Loucy (cell line): ENCODE data around the gene TNIP2.
A peak's percentile ranks its signal among the peaks of the same experiment; 100 is the strongest.

Experiments used
- H2AFZ ChIP-seq: fragments of 200-600 bp; sonication (generic); 2 replicates; pipeline ENCODE4 v1.6.0; 2016; ENCODE audit warnings: antibody characterized with exemption, mild to moderate bottlenecking, low read length, moderate library complexity
- H3F3A ChIP-seq: fragments of 200-600 bp; 2 replicates; pipeline ENCODE4 v1.6.0; 2016; ENCODE audit warnings: antibody characterized with exemption, low read depth, mild to moderate bottlenecking
- H3K27me3 ChIP-seq: fragments of 200-600 bp; sonication (generic); 2 replicates; pipeline ENCODE4 v1.6.1; 2014; ENCODE audit warnings: low read length, mild to moderate bottlenecking; ENCODE audit not compliant: insufficient read depth, poor library complexity, severe bottlenecking
- H3K36me3 ChIP-seq: fragments of 200-600 bp; sonication (generic); 2 replicates; pipeline ENCODE4 v1.6.1; 2016; ENCODE audit warnings: low read length; ENCODE audit not compliant: insufficient read depth
- H3K4me1 ChIP-seq: fragments of 200-600 bp; sonication (generic); 2 replicates; pipeline ENCODE4 v1.5.1; 2014; ENCODE audit warnings: low read length, mild to moderate bottlenecking; ENCODE audit not compliant: insufficient read depth, poor library complexity, severe bottlenecking
- H3K4me2 ChIP-seq: fragments of 200-600 bp; sonication (generic); 2 replicates; pipeline ENCODE4 v1.6.0; 2014; ENCODE audit warnings: antibody characterized with exemption, low read length, low read depth, mild to moderate bottlenecking; ENCODE audit not compliant: poor library complexity, severe bottlenecking
- H3K4me3 ChIP-seq: fragments of 200-600 bp; sonication (generic); 2 replicates; pipeline ENCODE4 v1.5.1; 2014; ENCODE audit warnings: low read length, mild to moderate bottlenecking, mixed read lengths; ENCODE audit not compliant: poor library complexity, severe bottlenecking
- H3K79me2 ChIP-seq: fragments of 200-600 bp; sonication (generic); 2 replicates; pipeline ENCODE4 v1.6.1; 2014; ENCODE audit warnings: low read length; ENCODE audit not compliant: insufficient read depth
- H3K9ac ChIP-seq: fragments of 200-600 bp; sonication (generic); 2 replicates; pipeline ENCODE4 v1.6.0; 2014; ENCODE audit warnings: mild to moderate bottlenecking, low read depth, low read length, moderate library complexity; ENCODE audit not compliant: poor library complexity, severe bottlenecking
- H3K9me2 ChIP-seq: fragments of 200-600 bp; sonication (generic); replicated peaks from 2 replicates; pipeline ENCODE4 v1.6.1; 2016; ENCODE audit warnings: low read depth, low read length, mixed read lengths
- H3K9me3 ChIP-seq: fragments of 200-600 bp; sonication (generic); 2 replicates; pipeline ENCODE4 v1.6.1; 2014; ENCODE audit warnings: mild to moderate bottlenecking, antibody characterized with exemption, low read length, low read depth; ENCODE audit not compliant: insufficient read depth
- H4K20me1 ChIP-seq: fragments of 200-600 bp; sonication (generic); 2 replicates; pipeline ENCODE4 v1.6.0; 2014; ENCODE audit warnings: antibody characterized with exemption, low read length, mild to moderate bottlenecking; ENCODE audit not compliant: insufficient read depth, poor library complexity, severe bottlenecking
- CTCF ChIP-seq: fragments of 200-600 bp; sonication (generic); conservative IDR thresholded peaks from 2 replicates; pipeline ENCODE4 v1.5.1; 2014; ENCODE audit warnings: mild to moderate bottlenecking, antibody characterized with exemption, low read length
- EZH2phosphoT487 ChIP-seq: fragments of 200-600 bp; IDR thresholded peaks from 2 replicates; pipeline ENCODE4 v1.6.1; 2018; ENCODE audit warnings: antibody characterized with exemption, mild to moderate bottlenecking, moderate library complexity, borderline replicate concordance

Gene TNIP2

GRCh38 chr4:2746891-2747695 is 9.0 kb downstream of the TNIP2 start:
- TF ChIP-seq EZH2phosphoT487 (no peak), CTCF (no peak)
- Histone ChIP-seq H4K20me1 (peaks cover 10% of the 10 kb centered on the region), H3K27me3 (no peaks in the 10 kb centered on the region), H3F3A (no peaks in the 10 kb centered on the region), H2AFZ (no peak overlapping the region), H3K4me1 (peaks cover 19% of the 10 kb centered on the region), H3K36me3 (peaks cover 57% of the 10 kb centered on the region; the same call in 1 of the 2 replicates), H3K4me3 (no peak overlapping the region), H3K79me2 (peaks cover 28% of the 10 kb centered on the region; the same call in 1 of the 2 replicates), H3K9me2 (no peaks in the 10 kb centered on the region), H3K9ac (peak overlapping the region; percentile 25), H3K4me2 (peak overlapping the region; percentile 33), H3K9me3 (no peaks in the 10 kb centered on the region)

- H3K4me2 ChIP-seq: peak overlapping the region; percentile 33
- no peak overlapping the region for H2AFZ ChIP-seq
- no peak overlapping the region for H3K4me3 ChIP-seq
- no peak for TF ChIP-seq EZH2phosphoT487
- TF ChIP-seq CTCF: no peak
- H3K36me3 ChIP-seq: peaks cover 61% of the 10 kb centered on the region; the same call in 1 of the 2 replicates
- peaks cover 19% of the 10 kb centered on the region for H3K4me1 ChIP-seq
- peaks cover 10% of the 10 kb centered on the region for H4K20me1 ChIP-seq
- no peaks in the 10 kb centered on the region for H3F3A ChIP-seq
- no peaks in the 10 kb centered on the region for H3K9me2 ChIP-seq
- no peaks in the 10 kb centered on the region for H3K9me3 ChIP-seq
- no peaks in the 10 kb centered on the region for H3K27me3 ChIP-seq
- peak overlapping the region; percentile 25 for H3K9ac ChIP-seq
- peaks cover 24% of the 10 kb centered on the region; the same call in 1 of the 2 replicates for H3K79me2 ChIP-seq
Observed at GRCh38 chr4:2745981-2746806, 9.9 kb downstream of the TNIP2 start.

- H3K4me1 ChIP-seq: peaks cover 19% of the 10 kb centered on the region
- peaks cover 10% of the 10 kb centered on the region for H4K20me1 ChIP-seq
- H3K27me3 ChIP-seq: no peaks in the 10 kb centered on the region
- H3K36me3 ChIP-seq: peaks cover 61% of the 10 kb centered on the region; the same call in 1 of the 2 replicates
- TF ChIP-seq CTCF (no peak), EZH2phosphoT487 (no peak)
- peaks cover 17% of the 10 kb centered on the region; the same call in 1 of the 2 replicates for H3K79me2 ChIP-seq
- H3F3A ChIP-seq: no peaks in the 10 kb centered on the region
- H2AFZ ChIP-seq: no peak overlapping the region
- no peak overlapping the region for H3K4me2 ChIP-seq
- H3K4me3 ChIP-seq: no peak overlapping the region
- H3K9me2 ChIP-seq: no peaks in the 10 kb centered on the region
- H3K9ac ChIP-seq: no peak overlapping the region
- H3K9me3 ChIP-seq: no peaks in the 10 kb centered on the region
Observed at GRCh38 chr4:2745516-2745915, 10.6 kb downstream of the TNIP2 start.
